ENCODE data around the gene CDKAL1.

Gene CDKAL1

DNA sequence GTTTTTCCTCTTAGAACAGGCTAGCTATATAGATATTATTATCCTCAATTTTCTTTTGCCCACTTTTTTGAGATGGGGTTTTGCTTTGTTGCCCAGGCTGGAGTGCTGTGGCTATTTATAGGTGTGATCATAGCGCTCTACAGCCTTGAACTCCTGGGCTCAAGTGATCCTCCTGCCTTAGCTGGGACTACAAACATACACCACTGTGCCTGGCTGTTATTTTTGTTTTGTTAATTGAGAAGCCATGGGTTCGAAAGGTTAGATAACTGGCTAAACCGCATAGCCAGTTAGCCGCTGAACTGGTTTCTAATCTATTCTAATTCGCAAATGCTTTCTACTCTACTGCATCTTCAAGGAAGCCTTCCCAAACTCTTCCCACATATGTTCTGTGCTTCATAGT, 425.8 kb downstream of the CDKAL1 start:
- DNase-seq (ENCODE audit: low read depth): no peak

DNA sequence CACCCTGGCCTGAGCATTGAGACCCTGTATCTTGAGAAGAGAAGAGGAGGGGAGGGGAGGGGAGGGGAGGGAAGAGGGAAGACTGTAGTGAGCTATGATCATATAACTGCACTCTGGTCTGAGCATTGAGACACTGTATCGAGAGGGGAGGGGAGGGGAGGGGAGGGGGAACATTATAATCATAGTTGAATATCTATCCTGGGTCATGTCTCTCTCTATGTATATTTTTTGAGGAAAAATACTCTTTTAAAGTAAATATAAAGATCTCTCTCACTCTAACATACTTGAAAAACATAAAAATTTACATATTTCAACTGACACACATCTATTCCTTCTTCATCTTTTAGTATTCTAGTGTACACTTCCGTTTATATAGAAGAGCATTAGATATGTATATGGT, 431.0 kb downstream of the CDKAL1 start:
- no peak for DNase-seq (ENCODE audit: low read depth)

DNA sequence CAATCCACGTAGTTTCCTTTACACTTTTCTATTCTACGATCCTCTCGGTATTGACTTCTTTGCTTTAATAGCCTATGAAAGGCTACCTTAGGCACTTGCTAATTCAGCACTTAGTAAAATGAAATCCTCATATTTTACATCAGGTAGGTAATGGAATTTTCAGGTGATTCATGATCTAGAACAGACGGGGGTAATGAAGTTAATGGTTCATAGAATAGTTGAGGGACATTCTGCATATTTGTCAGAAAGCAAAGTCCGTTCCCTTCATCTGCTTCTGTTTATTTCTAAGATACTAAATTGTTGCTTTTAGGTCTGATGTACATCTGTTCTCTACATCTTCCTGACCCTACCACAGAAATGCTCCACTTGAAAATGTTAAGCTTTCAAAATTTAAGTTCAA, 431.7 kb downstream of the CDKAL1 start:
- no peak for DNase-seq (ENCODE audit: low read depth)

- DNase-seq (ENCODE audit: low read depth): no peak
Observed at GRCh38 chr6:20969551-20969950, 435.3 kb downstream of the CDKAL1 start.

- no peak for DNase-seq (ENCODE audit: low read depth)
Observed at GRCh38 chr6:20976391-20976918, 442.2 kb downstream of the CDKAL1 start.

DNA sequence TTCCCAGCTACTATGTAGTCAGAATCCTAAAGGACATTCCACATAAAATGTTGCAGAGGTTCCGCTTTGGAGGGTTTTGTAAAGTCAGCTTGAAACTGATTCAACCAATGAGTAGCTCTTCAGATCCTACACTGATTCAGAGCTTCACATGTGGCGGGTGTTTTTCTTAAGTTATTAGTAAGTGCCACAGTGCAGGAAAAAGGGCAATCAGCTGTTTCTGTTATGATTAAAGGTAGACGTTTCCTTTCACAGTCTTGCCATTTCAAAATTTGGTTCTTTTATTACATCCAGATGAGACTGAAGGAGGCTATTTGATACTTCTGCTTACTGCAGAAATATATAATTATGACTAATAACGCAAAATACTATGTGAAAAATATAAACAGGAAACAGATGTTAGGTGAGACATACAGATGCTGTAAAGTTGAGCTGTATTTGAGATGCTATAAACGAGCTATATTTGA, 443.9 kb downstream of the CDKAL1 start:
- DNase-seq (ENCODE audit: low read depth): no peak

GRCh38 chr6:20979076-20979475, 444.8 kb downstream of the CDKAL1 start:
- DNase-seq (ENCODE audit: low read depth): no peak

DNA sequence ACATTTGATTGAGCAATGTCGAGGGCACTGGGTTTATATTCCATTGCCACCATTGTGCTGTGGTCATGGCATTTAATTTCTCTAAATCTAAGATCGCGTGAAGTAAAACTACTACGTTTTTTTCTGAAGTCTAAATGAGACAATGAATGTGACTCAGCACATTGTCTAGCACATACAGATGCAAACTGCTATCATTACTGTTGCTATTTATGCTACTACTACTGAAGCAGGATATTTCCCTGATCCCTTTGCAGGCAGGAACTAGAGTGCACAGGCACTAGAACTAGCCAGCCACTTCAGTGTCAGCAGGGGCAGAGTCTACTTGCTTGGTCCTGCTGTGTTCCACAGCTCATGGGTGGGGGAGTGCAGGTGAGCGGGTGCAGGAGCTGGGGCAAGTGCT, 449.7 kb downstream of the CDKAL1 start:
- DNase-seq (ENCODE audit: low read depth): no peak

DNA sequence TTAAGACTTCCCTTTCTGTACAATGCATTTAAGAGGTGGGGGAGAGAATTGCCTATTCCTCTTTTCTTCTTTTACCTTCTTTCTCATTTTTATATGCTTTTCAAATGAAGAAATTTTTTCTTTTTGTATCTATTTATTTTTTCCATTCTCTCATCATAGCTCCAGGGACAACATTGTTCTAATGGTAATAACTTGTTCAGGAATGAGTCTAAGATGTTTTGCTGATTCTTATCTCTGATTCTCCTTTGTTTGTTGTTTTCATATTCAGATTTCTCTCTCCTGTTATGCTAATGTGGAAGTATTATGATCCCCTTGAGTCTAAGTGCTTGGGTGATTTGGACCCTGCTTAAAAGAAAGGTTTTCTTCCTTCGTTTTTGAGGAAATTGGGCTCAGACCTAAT, 451.6 kb downstream of the CDKAL1 start:
- DNase-seq (ENCODE audit: low read depth): no peak

- DNase-seq (ENCODE audit: low read depth): no peak
Observed at GRCh38 chr6:20991910-20992309, 457.7 kb downstream of the CDKAL1 start.

DNA sequence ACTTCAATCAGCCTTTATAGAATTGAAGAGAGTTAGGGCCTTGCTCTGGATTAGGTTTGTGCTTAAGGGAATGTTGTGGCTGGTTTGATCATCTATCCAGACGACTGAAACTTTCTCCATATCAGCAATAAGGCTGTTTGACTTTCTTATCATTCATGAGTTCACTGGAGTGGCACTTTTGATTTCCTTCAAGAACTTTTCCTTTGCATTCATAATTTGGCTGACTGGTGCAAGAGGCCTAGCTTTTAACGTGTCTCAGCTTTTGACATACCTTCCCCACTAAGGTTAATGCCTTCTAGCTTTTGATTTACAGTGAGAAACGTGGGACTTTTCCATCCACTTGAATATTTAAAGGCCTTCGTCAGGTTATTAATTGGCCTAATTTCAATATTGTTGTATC, 461.8 kb downstream of the CDKAL1 start:
- DNase-seq (ENCODE audit: low read depth): no peak

- no peak for DNase-seq (ENCODE audit: low read depth)
Observed at GRCh38 chr6:20997143-20997769, 463.0 kb downstream of the CDKAL1 start.

- DNase-seq (ENCODE audit: low read depth): no peak
Observed at GRCh38 chr6:20997770-20998147, 463.5 kb downstream of the CDKAL1 start.

- no peak for DNase-seq (ENCODE audit: low read depth)
Observed at GRCh38 chr6:20998748-20999448, 464.6 kb downstream of the CDKAL1 start.

DNA sequence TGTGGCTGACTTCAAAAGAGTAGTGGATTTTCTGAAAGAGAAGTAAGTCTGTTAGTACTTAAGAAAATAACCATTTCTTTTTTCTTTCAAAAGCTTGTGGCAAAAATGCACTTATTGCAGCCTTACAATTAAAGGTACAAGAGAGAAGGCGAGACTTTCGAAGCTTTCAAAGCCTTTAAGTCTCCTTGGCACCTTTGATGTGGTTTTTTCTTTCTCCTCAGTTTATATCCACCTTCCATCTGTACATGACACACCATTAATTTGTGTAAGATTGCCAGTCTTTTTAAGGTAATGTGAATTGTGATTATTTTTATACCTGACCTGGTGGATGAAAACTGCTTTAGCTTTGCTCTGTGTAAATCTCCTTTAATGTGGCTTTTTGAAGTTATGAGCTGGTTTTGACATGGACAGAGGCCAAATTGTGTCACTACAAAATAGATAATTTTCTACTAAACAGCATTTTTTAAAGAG, 466.1 kb downstream of the CDKAL1 start:
- DNase-seq (ENCODE audit: low read depth): no peak

- no peak for DNase-seq (ENCODE audit: low read depth)
Observed at GRCh38 chr6:21001736-21002135, 467.5 kb downstream of the CDKAL1 start.

GRCh38 chr6:21003780-21004541, 469.7 kb downstream of the CDKAL1 start:
- DNase-seq (ENCODE audit: low read depth): no peak

GRCh38 chr6:21005816-21006570, 471.7 kb downstream of the CDKAL1 start:
- DNase-seq (ENCODE audit: low read depth): no peak

DNA sequence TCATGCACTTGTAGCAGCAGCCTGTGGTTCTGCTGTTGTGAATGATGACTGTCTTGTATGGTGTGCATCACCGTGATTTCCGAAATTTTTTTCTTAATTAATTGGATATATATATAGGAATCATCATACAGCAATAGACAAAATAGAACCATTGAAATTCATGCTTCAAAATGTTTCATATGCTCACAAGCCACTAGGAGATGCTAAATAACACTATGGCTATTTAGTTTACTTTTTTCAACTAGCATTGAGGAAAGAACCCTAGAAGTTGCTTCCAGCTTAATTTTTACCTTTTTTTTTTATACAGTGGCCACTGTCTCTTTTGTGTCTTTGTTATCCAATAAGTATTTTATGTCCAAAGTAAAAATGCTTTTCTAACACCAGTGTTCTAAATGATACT, 485.4 kb downstream of the CDKAL1 start:
- no peak for DNase-seq (ENCODE audit: low read depth)

DNA sequence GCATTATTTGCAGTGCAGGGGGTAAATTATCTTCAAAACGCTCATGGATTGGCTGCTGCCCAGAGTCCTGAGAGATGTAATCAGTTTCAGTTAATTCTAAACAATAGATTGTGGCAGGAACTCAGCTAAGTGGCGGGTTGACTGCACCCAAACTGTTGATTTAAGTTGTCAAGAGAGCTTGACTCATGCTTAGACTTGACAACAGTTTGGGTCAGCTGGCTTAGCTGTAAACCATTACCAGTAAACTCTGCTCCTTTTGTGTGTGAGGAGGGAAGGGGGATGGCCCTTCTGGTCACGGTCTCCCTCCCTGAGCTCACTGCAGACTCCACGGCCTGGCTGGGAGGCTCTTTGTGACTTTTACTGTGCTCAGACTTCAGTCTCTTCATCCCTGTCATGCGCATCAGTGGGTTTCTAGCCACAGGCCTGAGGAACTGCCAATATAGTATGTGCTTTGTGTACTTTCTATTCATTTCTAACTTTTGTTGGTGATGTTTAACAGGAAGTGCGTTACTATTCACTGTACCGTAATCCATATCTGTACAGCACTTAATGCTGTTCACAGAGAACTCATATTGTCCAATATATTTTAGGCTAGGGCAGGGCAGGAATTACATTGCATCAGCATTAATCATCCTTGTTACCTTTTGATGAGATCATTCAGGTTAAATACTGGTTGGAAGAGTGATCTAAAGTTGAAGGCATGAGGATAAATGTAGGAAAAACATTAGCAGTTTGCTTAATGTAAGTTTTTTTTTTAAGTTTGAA, 488.3 kb downstream of the CDKAL1 start:
- no peak for DNase-seq (ENCODE audit: low read depth)

GRCh38 chr6:21023210-21023609, 489.0 kb downstream of the CDKAL1 start:
- no peak for DNase-seq (ENCODE audit: low read depth)
